Chondrocyte (in vitro differentiated cells): ENCODE data around the gene EPB41L5. TPM values are rescaled to one million over a fixed set of nuclear protein-coding genes. Genes with fewer than 3 reads are reported as not detected.
"Not testable (repeated sequence)": the region's sequence is repeated elsewhere in the genome, so short reads cannot be mapped to it uniquely, and the experiment has no call there.

Experiments
- DNase-seq: peaks from one replicate; pipeline ENCODE4 v3.0.0; 2021; ENCODE audit warnings: mixed read lengths, low spot score
- H3K27ac Mint-ChIP-seq: one replicate; pipeline ENCODE4 v1.8.0; 2021; ENCODE audit warnings: mild to moderate bottlenecking, moderate library complexity, mixed read lengths; ENCODE audit not compliant: unreplicated experiment
- H3K27me3 Mint-ChIP-seq: 2 replicates; pipeline ENCODE4 v1.8.0; 2021; ENCODE audit warnings: low read depth, mixed read lengths
- H3K36me3 Mint-ChIP-seq: 2 replicates; pipeline ENCODE4 v1.8.0; 2021; ENCODE audit warnings: low read depth, mixed read lengths
- H3K4me1 Mint-ChIP-seq: 2 replicates; pipeline ENCODE4 v1.8.0; 2021; ENCODE audit warnings: low read depth, mild to moderate bottlenecking, mixed read lengths
- H3K4me3 Mint-ChIP-seq: one replicate; pipeline ENCODE4 v1.8.0; 2021; ENCODE audit warnings: mild to moderate bottlenecking, moderate library complexity, mixed read lengths; ENCODE audit not compliant: unreplicated experiment
- H3K9me3 Mint-ChIP-seq: 2 replicates; pipeline ENCODE4 v1.8.0; 2021; ENCODE audit warnings: low read depth, mixed read lengths
- CTCF ChIP-seq: fragments of 200-600 bp; sonication (generic); IDR thresholded peaks from 2 replicates; pipeline ENCODE4 v1.5.0; 2021; ENCODE audit warnings: antibody characterized with exemption, mild to moderate bottlenecking, moderate library complexity
- total RNA-seq: library from RNA; stranded (reverse); gene quantifications from 3 replicates; pipeline ENCODE4 v1.2.1, GENCODE V29; 2021

Gene EPB41L5
- total RNA-seq, 1 donor from 2014 or later = 13.0 TPM

- no peak overlapping the region for H3K27ac Mint-ChIP-seq
- peaks cover 17% of the 10 kb centered on the region for H3K36me3 Mint-ChIP-seq
- no peaks in the 10 kb centered on the region for H3K27me3 Mint-ChIP-seq
- peaks cover 9% of the 10 kb centered on the region for H3K4me1 Mint-ChIP-seq
- TF ChIP-seq CTCF = no peak
- DNase-seq = no peak
- H3K4me3 Mint-ChIP-seq = no peak overlapping the region
- H3K9me3 Mint-ChIP-seq = peaks cover 12% of the 10 kb centered on the region
These were observed 29.5 kb downstream of the EPB41L5 start for GRCh38 chr2:120042359-120042758.

DNA sequence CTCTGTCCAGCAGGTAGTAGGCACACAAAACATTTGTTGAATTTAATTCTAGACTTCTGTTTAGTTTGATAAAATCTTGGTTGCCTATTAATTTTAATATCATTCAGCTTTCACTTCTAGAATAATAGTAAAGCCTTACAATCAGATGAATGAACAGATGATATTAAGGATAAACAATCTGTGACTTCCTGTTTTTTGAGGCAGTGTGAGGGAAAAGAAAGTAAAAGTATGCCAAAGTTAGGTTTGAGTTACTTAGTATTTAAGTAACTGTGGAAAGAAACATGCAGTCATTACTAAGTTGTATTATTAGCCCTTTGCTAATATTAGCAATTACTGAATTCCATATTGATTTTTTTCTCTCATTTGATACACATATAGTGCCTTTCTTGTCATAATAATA, 31.5 kb downstream of the EPB41L5 start:
- no peaks in the 10 kb centered on the region for H3K27me3 Mint-ChIP-seq
- no peak overlapping the region for H3K4me3 Mint-ChIP-seq
- peaks cover 19% of the 10 kb centered on the region for H3K9me3 Mint-ChIP-seq
- H3K4me1 Mint-ChIP-seq = peaks cover 9% of the 10 kb centered on the region
- H3K27ac Mint-ChIP-seq = no peak overlapping the region
- no peak for DNase-seq
- H3K36me3 Mint-ChIP-seq = peaks cover 20% of the 10 kb centered on the region
- no peak for TF ChIP-seq CTCF

DNA sequence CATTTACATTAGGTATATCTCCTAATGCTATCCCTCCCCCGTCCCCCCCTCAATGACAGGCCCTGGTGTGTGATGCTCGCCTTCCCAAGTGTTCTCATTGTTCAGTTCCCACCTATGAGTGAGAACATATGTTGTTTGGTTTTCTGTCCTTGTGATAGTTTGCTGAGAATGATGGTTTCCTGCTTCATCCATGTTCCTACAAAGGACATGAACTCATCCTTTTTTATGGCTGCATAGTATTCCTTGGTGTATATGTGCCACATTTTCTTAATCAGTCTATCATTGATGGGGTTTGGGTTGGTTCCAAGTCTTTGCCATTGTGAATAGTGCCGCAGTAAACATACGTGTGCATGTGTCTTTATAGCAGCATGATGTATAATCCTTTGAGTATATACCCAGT, 32.9 kb downstream of the EPB41L5 start:
- not testable (repeated sequence) for H3K4me1 Mint-ChIP-seq, DNase-seq, H3K4me3 Mint-ChIP-seq, H3K27ac Mint-ChIP-seq, H3K27me3 Mint-ChIP-seq
- Mint-ChIP-seq H3K9me3 (peaks cover 32% of the 10 kb centered on the region), H3K36me3 (peaks cover 29% of the 10 kb centered on the region)

- peaks cover 34% of the 10 kb centered on the region for H3K9me3 Mint-ChIP-seq
- not testable (repeated sequence) for H3K4me1 Mint-ChIP-seq, DNase-seq, H3K27me3 Mint-ChIP-seq, H3K4me3 Mint-ChIP-seq, H3K27ac Mint-ChIP-seq
- H3K36me3 Mint-ChIP-seq = peaks cover 29% of the 10 kb centered on the region
These were observed 33.4 kb downstream of the EPB41L5 start for GRCh38 chr2:120046252-120046651.

DNA sequence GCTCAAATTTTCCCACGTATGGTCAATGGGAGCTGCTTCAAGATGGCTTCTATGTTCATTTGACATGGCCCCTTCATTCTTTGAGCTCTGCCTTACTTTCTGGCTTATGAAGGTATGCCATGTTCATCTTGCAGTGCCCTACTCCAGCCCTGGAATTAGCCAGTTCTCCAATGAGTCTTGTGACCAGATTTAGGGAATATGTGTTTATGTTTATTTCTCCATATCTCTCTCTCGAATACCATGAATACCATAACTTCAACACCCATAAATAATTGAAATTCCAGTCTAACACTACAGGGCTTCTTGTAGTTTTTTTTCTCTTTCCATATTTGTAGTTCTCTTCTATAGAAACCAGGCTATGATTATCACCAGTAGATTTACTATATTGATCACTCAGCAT, 39.7 kb downstream of the EPB41L5 start:
- peaks cover 25% of the 10 kb centered on the region for H3K36me3 Mint-ChIP-seq

GRCh38 chr2:120053891-120054290, 41.0 kb downstream of the EPB41L5 start:
- H3K27me3 Mint-ChIP-seq = no peaks in the 10 kb centered on the region
- H3K4me1 Mint-ChIP-seq = peaks cover 15% of the 10 kb centered on the region
- H3K9me3 Mint-ChIP-seq = peaks cover 42% of the 10 kb centered on the region
- no peak for TF ChIP-seq CTCF
- H3K36me3 Mint-ChIP-seq = peaks cover 18% of the 10 kb centered on the region
- H3K27ac Mint-ChIP-seq = no peak overlapping the region
- no peak overlapping the region for H3K4me3 Mint-ChIP-seq
- DNase-seq = no peak

More for the DNA sequence above, 39.7 kb downstream of the EPB41L5 start:
- DNase-seq = no peak
- H3K27ac Mint-ChIP-seq = peak overlapping the region; percentile 57
- peaks cover 51% of the 10 kb centered on the region for H3K9me3 Mint-ChIP-seq
- peaks cover 15% of the 10 kb centered on the region for H3K4me1 Mint-ChIP-seq
- H3K27me3 Mint-ChIP-seq = no peaks in the 10 kb centered on the region
- no peak overlapping the region for H3K4me3 Mint-ChIP-seq
- TF ChIP-seq CTCF = no peak
